ENCODE results near the gene RHEB.
"Not testable (repeated sequence)": the region's sequence is repeated elsewhere in the genome, so short reads cannot be mapped to it uniquely, and the experiment has no call there.

Gene RHEB

DNA sequence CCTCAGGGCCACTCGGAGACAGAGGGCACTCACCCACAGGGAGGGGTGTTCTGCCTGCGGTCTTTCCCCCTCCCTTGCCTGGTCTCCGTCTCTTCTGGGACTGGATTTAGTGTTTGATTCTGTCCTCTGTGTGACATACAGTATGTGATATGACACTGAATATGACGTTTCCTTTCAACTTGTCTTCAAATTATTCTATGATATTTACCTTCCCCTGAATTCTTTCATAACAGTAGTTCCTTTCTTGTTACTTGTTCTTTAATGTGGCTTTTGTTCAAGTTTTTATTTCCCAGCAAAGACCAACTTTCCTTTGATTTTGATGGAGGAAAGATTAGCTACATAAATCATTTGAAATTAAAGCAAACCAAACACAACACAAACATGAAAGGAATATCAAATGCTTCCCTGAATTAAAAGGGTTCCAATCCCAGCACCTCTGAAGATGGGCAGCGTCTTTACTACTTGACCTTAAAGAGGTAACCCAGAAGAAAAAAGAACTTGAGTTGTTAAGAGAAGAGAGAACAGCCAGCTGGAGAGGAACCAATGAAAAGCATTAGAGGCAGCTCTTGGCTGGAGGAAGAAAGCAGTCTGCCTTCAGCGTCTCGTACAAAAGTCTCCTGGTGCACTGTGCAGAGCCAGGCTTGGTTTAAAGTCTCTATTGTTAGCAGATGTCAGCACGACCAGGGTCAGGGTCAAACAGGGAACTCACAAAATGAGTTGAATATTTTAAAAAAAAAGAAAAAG is 18.3 kb upstream of the RHEB start:
- DNase-seq = no peak

DNA sequence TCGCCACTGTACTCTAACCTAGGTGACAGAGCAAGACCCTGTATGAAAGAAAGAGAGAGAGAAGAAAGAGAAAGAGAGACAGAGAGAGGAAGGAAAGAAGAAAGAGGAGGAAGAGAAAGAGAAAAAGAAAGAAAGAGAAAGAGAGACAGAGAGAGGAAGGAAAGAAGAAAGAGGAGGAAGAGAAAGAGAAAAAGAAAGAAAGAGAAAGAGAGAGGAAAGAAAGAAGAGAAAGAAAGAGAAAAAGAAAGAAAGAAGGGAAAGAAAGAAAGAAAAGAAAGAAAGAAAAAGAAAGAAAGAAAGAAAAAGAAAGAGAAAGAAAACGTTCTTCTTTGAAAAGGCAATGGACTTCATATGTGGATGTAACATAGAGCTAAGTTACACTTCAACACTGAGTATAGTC is 16.5 kb upstream of the RHEB start:
- DNase-seq = not testable (repeated sequence)

DNA sequence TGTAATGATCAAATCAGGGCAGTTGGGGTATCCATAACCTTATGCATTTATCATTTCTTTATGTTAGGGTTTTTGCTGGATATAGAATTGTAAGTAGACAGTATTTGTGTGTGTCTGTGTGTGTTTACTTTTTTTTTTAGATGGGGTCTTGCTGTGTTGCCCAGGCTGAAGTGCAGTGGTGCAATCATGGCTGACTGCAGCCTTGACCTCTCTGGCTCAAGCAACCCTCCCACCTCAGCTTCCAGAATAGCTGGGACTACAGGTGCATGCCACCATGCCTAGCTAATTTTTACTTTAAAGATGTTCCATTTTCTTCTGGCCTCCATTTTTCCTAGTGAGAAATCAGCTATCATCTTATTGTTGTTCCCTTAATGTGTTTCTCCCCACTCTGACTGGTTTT is 10.1 kb upstream of the RHEB start:
- DNase-seq = no peak

DNA sequence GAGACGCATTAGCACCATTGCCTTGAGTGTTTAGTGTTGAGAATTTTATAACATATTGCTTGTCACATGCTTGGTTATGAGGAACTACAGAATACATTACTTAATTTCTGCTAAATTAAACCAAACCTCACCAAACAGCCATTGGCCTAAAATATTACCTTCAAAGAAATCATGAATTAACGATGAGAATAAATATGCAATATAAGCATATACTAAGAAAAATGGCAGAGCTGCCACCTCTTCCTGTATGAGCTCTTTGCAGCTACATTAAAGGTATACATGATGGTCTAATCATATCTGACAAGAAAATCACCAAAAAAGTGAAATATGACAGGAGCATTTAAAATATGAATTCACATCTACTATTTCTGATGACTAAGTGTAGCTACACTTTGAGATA is 5.2 kb upstream of the RHEB start:
- no peak for DNase-seq

DNA sequence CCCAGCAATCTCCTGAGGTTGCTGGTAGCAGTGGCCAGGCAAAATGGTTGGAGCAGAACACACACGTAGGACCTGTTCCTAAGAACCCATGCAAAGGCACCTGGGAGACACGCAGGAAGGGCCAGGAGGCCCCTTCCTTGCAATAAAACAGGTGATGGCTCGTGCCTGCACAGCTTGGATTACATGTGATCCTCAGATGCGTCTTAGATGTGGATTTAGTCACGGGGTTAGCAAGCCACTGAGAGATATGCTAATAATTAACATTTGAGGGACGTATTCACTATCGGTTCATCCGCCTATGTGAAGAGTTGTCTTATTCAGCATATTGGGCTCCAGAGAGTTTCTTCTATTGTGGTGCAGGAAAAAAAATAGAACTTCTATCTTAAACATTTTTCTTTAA is 4.6 kb upstream of the RHEB start:
- DNase-seq = no peak

DNA sequence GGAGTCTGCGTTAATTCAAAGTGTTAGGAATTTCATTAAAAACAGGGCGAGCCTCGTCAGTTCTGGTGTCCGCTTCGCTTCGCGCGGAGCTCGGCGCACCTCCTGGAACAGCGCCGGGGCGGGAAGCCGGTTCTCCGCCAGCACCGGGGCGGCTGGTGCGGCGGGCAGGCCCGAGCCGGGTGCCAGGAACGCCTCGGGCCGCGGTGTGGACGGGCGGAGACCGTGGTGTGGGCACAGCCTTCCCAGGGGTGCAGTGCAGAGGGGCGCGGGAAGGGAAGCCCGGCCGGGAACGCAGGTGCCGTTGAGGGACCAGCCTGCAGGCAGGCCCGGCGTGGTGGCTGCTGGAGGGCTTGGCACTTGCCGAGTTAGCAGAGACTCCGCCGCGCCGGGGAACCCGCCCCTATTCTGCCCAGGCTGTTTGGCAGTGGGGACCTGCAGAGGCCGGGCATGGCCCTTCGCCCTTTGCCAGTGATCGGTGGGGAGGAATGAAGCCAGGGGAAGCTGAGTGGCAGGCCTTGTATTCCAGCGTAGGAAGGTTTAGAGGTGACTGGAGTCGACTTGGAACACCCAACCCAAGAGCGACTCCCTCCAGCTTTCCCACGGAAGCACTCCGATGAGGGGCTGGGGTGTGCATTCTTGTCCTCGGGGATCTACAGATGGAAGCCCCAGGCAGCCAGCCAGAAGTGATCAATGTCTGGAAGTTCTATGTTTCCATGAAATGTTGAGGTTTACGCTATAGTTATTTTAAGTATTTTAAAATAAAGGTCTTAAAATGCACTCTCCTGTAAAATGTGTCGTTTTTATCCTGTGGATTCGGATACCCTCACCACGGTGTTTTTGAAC is 945 bp upstream of the RHEB start:
- DNase-seq = peak; percentile 92

DNA sequence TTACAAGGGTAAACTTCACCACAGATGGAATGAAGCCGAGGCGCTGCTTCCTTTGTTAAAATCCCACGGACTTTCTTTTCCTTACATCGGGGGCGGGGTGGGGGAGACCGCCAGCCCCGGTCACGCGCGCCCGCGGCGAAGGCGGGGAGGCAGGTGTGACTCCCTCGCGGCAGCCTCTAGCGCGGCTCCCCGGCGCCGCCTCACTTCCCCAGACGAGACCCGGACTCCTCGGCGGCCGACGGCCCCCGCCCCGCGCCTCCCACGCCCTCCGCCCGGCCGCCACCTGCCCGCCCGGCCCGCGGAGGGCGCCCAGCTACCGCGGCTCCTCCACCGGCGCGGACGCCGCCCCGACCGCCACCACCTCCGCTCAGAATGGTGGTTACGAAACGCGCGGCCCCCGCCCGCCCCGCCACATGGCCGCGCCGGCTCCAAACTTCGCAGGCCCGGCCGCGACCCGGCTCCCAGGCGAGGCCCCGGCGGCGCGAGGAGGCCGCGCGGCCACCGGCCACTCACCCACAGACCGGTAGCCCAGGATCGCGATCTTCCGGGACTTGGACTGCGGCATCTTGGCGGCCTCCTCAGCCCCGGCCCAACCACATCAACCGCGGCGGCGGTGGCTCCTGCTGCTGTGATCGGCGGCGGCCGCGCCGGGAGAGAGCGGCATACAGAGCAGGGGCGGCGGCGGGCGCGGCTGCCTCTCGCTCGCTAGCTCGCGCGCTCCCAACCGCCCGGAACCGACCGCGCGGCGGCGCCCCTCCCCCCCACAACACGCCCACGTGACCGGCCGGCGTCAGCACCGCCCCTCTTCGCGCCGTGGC is 539 bp downstream of the RHEB start:
- DNase-seq = peak; percentile 88

DNA sequence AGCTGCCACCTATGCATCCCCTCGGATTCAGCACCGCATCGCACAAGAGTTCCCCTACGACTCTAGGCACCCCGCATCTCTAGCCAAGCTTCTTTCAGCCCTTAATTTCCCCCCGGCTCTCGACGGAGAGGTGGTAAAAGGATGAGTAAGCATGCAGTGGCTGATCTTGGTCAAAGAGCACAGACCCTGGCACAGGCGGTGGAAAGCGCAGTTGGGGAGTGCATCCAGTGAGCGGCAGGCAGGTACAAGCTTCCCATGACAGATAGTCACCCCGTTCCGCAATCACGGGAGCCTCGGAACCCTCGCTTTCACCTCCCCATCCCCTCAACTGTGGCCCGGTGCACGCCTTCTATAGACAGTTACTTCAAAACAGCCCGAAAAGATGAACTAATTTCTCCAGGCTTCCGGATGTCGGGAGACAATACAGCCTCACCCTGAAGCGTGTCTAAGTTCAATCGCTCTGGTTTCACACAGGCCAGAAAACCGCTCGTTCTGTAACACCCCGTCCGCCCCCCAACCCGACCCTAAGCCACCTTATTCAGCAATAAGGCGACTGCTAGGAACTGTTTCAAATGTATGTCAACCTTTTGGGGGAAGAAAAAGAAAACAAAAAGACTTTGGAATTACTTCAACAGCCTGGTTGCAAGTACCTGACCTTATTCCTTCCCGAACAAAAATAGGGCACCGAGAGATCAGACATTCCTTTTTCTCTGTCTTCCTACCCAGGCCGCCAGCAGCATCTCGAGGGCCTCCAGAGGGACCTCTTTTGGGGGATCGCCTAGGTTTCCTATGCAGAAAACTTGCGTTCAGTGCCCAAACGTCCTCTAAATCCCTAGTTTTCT is 1.4 kb downstream of the RHEB start:
- DNase-seq = peak; percentile 69

DNA sequence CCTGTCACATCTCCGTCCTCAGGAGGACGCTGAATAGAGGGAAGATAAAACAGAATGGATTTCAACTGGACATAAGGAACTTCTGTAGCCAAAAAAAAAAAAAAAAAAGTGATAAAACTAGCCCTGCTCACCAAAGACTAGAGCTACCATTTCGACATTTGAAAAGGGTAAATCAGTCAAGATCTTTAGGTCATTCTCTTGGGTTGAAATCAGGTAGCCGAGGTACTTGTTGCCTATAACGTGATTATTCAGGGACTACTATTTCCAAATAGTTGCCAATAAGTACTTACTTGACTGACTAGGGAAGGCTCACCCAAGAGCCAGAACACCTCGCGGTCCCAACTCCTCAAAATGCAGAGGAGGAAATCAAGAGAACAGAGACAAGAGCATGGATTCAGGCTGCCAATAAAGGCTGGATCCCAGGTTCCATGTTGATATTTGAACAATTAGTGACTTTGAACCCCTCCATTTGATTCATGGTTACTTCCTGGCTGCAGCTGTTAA is 2.0 kb downstream of the RHEB start:
- no peak for DNase-seq

DNA sequence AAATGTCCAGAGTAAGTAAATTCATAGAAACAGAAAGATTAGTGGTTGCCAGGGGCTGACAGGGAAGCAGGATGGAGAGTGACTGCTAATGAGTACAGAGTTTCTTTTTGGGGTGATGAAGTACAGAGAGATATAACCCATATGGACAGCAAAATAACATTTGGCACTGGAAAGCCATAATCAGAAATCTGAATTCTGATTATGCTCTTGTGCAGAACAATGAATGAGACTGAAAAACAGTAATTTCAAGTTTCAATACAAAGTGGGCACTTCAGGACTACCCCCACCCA is 4.5 kb downstream of the RHEB start:
- no peak for DNase-seq

DNA sequence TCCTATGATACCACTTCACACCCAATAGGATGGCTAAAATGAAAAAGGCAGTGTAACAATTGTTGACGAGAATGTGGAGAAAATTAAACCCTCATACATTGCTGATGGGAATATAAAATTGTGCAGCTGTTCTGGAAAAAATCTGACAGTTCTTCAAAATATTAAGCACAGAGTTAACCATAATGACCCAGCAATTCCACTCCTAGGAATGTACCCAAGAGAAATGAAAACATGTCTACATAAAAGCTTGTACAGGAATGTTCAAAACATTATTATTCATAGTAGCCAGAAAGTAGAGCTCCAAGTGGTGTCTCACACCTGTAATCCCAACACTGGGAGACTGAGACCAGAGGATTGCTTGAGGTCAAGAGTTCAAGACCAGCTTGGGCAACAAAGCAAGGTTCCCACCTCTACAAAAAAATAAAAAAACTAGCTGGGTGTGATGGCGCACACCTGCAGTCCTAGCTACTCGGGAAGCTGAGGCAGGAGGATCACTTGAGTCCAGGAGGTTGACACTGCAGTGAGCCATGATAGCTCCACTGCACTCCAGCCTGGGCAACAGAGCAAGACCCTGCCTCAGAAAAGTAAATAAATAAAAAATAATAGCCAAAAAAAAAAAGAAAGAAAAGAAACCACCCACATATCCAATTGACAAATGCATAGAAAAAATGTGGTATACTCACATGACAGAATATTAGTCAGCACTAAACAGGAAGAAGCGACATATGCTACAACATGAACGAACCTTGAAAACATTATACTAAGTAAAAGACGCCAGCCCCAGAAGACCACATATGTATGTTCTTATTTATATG is 5.0 kb downstream of the RHEB start:
- no peak for DNase-seq

DNA sequence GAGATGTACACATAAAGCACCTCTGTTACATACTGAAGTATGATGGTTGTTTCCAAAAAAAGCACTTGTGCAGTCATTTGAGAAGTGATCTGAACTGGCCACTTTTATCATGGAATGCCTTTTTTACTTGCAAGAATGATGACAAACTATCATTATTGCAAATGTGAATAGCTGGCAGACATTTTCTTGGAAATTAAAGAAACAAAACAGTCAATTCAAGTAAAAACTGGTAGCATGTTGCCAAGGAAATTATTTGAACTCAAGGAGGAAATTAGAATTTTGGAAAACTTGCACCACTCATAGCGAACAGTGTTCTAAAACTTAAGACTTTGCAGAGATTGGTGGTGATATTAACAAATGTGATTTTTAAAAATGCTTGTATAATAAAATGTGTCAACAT is 6.6 kb downstream of the RHEB start:
- no peak for DNase-seq

DNA sequence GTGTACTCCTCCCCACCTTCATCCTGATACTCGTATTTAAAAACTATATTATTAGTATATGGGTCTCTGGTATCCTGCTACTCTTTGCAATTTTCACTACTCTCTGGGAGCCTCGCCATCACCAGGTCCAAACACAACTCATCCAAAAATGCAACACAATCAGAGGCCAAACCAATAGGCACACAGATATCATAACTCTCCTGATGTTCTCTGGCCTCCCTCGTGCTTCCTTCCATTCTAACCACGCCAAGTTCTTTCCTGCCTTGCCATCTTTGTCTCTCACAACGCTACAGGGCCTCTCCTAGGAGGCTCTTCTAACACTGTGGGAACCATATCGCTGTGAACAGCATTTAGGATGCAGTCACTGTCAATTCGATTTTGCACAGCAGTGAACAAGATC is 7.3 kb downstream of the RHEB start:
- no peak for DNase-seq

DNA sequence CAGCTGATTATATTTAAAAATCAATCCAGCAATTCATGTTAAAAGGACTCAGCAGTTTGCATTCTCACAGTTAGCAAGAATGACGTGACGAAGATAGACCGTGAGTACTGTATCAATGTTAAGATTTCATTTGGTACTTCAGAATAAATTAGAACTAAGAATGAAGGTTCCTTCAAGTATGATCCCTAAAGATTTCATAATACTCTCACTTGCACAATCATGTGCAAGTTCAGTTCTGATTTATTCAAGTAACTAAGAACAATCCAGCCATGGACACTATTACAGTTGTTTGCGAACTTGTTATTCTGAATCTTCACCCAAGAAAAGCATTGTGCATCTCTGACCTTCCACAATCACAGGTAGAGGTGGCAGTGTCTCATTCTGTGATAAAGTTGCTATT is 7.7 kb downstream of the RHEB start:
- DNase-seq = no peak

DNA sequence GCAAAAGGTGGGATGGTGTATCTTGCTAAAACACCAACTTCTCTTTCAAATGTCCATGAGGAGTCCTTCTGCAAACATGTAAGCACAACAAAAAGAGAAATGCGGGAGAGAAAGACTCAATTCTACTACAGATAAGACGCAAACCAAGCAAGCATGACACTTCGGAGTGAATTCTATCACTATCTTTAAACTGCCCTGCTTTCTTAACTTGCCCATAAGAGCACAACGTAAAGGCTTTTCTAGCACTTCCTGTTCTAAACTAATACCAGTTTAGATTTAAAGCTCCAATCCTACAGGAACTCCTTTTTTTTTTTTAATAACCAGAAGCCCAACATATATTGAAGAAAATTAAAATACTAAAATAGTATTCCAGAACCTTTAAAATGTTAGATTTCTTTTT is 8.4 kb downstream of the RHEB start:
- DNase-seq = no peak

DNA sequence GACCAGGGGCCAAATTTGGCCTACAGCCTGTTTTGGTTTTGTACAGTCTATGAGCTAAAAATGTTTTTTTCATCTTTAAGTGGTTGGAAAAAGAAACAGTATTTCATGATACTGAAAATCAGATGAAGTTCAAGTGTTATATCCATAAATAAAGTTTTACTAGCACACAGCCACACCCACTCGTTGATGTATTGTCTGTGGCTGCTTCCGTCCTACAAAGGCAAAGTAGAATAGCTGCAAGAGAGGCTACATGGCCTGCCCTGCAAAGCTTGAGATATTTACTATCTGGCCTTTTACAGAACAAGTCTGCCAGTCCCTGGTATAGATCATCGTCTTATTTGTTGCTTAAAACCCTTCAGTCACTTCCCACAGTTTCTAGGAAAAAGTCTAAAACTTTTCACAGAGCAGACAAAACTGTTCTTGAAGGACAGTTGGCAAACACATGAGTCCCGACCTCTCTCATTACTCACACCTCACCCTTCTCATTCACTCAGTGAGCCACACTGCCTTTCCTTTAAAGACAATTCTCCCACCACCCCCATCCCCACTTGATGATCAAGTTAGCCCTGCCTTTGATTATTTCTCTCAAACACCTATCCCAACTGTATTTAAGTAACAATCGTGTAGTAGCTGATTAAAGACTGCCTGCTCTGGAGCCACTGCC is 9.9 kb downstream of the RHEB start:
- no peak for DNase-seq

DNA sequence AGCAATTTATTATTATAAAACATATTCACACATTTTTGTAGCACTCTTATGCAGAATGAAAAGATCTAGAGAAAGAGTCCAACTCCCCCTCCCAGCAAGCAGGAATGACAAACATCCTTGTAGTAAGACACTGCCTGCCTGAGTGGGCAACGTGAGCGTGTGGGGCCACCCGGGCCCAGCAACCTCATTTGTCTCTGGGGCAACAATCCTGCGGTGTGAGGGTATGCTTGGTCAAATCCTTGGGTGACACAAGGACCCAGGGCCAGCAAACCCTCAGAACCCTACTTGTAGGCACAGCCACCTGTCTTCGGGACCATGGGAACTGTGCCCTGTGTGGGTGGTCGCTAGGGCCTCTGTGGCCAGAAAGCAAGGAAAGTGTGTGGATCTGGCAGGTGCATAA is 10.7 kb downstream of the RHEB start:
- no peak for DNase-seq

DNA sequence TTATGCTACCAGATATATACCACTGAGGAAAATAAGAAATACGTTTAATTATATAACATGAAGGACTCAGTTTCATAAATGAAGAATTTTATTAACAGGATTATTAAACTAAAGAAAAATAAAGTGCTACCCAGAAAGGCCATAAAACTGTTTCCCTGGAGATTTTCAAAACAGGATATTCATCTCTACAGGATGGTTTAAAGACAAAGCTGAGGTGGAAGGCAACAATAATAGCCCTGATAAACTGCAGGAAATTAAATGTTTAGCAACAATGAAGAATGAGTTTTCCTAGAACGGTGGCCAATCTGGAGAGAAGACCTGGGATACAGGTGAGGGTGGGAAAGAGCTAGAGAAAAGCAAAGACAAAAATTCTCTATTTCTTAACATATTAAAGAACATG is 11.9 kb downstream of the RHEB start:
- DNase-seq = no peak

DNA sequence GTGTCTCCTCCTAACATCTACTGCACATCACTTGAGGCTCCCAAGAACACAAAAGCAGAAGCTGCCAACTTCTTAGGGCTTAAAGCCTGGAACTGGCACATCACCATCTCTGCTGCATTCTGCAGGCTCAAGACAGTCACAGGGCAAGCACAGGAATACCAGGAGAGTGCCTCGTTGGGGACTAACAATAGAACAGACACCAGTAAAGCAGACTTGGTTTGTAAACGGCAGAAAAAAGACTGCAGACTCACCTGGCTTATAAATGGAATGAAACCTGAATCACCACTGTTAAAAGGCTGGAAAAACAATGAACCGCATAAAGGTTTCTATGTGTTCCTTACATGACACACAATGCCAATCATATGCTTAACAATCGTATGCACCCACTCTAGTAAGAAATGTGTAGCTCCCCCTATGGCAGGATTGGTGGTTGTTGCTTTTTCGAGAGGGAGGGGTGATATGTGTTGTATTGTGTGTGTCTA is 12.8 kb downstream of the RHEB start:
- DNase-seq = no peak

DNA sequence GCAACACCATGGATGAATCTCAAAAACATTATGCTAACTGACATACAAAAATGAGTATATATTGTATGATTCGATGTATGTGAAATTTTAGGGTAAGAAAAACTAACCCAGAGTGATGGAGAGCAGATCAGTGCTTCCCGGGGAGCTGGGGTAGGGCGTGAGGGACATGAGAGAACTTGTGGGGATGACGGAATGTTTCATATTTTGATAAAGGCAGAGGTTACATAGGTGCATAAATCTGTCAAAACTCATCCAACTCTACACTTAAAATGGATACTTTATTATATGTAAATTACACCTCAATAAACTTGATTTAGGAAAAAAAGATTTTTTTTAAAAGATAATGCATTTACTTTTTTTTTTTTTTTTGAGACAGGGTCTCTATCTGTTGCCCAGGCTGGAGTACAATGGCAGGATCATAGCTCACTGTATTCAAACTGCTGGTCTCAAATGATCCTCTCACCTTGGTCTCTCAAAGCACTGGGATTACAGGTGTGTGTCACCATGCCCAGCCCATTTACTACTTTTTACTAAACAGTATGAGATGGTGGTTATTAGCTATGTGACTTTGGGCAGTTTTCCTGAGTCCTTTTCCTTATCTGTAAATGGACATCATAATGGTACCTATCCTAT is 13.7 kb downstream of the RHEB start:
- no peak for DNase-seq
